T-helper 2 cell treated with Interferon-gamma antibody and Interleukin-4, amounts not matched to agents 5 μg/mL and 100 μg/mL, for 36 hours (primary cell): ENCODE results near the gene TMEM150A.

Experiments used
- DNase-seq: peaks from one replicate; pipeline ENCODE4 v3.0.0; 2021; ENCODE audit warnings: low spot score
- H3K27ac Mint-ChIP-seq: one replicate; pipeline ENCODE4 v1.8.0; 2021; ENCODE audit warnings: mild to moderate bottlenecking, mixed read lengths
- H3K27me3 Mint-ChIP-seq: one replicate; pipeline ENCODE4 v1.8.0; 2021; ENCODE audit warnings: low read depth, mixed read lengths
- H3K36me3 Mint-ChIP-seq: one replicate; pipeline ENCODE4 v1.8.0; 2021; ENCODE audit warnings: low read depth, mixed read lengths
- H3K4me1 Mint-ChIP-seq: one replicate; pipeline ENCODE4 v1.8.0; 2021; ENCODE audit warnings: low read depth, mixed read lengths
- H3K4me3 Mint-ChIP-seq: one replicate; pipeline ENCODE4 v1.8.0; 2022; ENCODE audit warnings: mild to moderate bottlenecking, moderate library complexity, mixed read lengths
- H3K9me3 Mint-ChIP-seq: one replicate; pipeline ENCODE4 v1.8.0; 2021; ENCODE audit warnings: mixed read lengths

The TMEM150A gene

GRCh38 chr2:85557130-85557529 lies 45.4 kb downstream of the TMEM150A start:
- no peaks in the 10 kb centered on the region for H3K27me3 Mint-ChIP-seq

GRCh38 chr2:85554980-85555612 lies 47.4 kb downstream of the TMEM150A start:
- Mint-ChIP-seq H3K27ac (no peak overlapping the region), H3K4me1 (peaks cover 8% of the 10 kb centered on the region), H3K9me3 (no peaks in the 10 kb centered on the region), H3K36me3 (peaks cover 25% of the 10 kb centered on the region), H3K4me3 (no peak overlapping the region), H3K27me3 (no peaks in the 10 kb centered on the region)
- no peak for DNase-seq

More at GRCh38 chr2:85557130-85557529, 45.4 kb downstream of the TMEM150A start:
- Mint-ChIP-seq H3K4me3 (no peak overlapping the region), H3K36me3 (peaks cover 19% of the 10 kb centered on the region), H3K9me3 (no peaks in the 10 kb centered on the region), H3K27ac (no peak overlapping the region), H3K4me1 (peaks cover 18% of the 10 kb centered on the region)
- DNase-seq = no peak

GRCh38 chr2:85553184-85553583 lies 49.3 kb downstream of the TMEM150A start:
- peaks cover 4% of the 10 kb centered on the region for H3K4me1 Mint-ChIP-seq
- no peak overlapping the region for H3K27ac Mint-ChIP-seq
- H3K36me3 Mint-ChIP-seq = peaks cover 26% of the 10 kb centered on the region
- no peaks in the 10 kb centered on the region for H3K9me3 Mint-ChIP-seq
- H3K4me3 Mint-ChIP-seq = no peak overlapping the region
- no peaks in the 10 kb centered on the region for H3K27me3 Mint-ChIP-seq
- no peak for DNase-seq

- DNase-seq = peak; percentile 71
- no peaks in the 10 kb centered on the region for H3K9me3 Mint-ChIP-seq
- H3K36me3 Mint-ChIP-seq = peaks cover 26% of the 10 kb centered on the region
- H3K4me1 Mint-ChIP-seq = peaks cover 7% of the 10 kb centered on the region
- no peaks in the 10 kb centered on the region for H3K27me3 Mint-ChIP-seq
- H3K27ac Mint-ChIP-seq = no peak overlapping the region
- H3K4me3 Mint-ChIP-seq = no peak overlapping the region
Measured at GRCh38 chr2:85551698-85552678, 50.5 kb downstream of the TMEM150A start.

GRCh38 chr2:85550486-85550885 lies 52.0 kb downstream of the TMEM150A start:
- no peaks in the 10 kb centered on the region for H3K9me3 Mint-ChIP-seq
- H3K36me3 Mint-ChIP-seq = peaks cover 34% of the 10 kb centered on the region
- no peak overlapping the region for H3K4me3 Mint-ChIP-seq
- no peak overlapping the region for H3K27ac Mint-ChIP-seq
- no peaks in the 10 kb centered on the region for H3K27me3 Mint-ChIP-seq
- no peak for DNase-seq
- peaks cover 9% of the 10 kb centered on the region for H3K4me1 Mint-ChIP-seq

GRCh38 chr2:85549826-85550225 lies 52.7 kb downstream of the TMEM150A start:
- Mint-ChIP-seq H3K27me3 (no peaks in the 10 kb centered on the region), H3K4me3 (no peak overlapping the region), H3K27ac (no peak overlapping the region), H3K9me3 (no peaks in the 10 kb centered on the region), H3K4me1 (peaks cover 9% of the 10 kb centered on the region), H3K36me3 (peaks cover 37% of the 10 kb centered on the region)
- DNase-seq = no peak

- no peak overlapping the region for H3K4me3 Mint-ChIP-seq
- no peak overlapping the region for H3K27ac Mint-ChIP-seq
- DNase-seq = no peak
- H3K36me3 Mint-ChIP-seq = peaks cover 40% of the 10 kb centered on the region
- H3K4me1 Mint-ChIP-seq = peaks cover 12% of the 10 kb centered on the region
- H3K9me3 Mint-ChIP-seq = no peaks in the 10 kb centered on the region
- no peaks in the 10 kb centered on the region for H3K27me3 Mint-ChIP-seq
Measured at GRCh38 chr2:85549095-85549494, 53.4 kb downstream of the TMEM150A start.

GRCh38 chr2:85548608-85548900 lies 53.9 kb downstream of the TMEM150A start:
- H3K36me3 Mint-ChIP-seq = peaks cover 41% of the 10 kb centered on the region
- H3K4me3 Mint-ChIP-seq = no peak overlapping the region
- H3K4me1 Mint-ChIP-seq = peaks cover 16% of the 10 kb centered on the region
- no peak for DNase-seq
- H3K27me3 Mint-ChIP-seq = no peaks in the 10 kb centered on the region
- no peaks in the 10 kb centered on the region for H3K9me3 Mint-ChIP-seq
- no peak overlapping the region for H3K27ac Mint-ChIP-seq
